ENCODE measurements around the gene TPH1.

GRCh38 chr11:18067372-18067771 is 21.3 kb upstream of the TPH1 start:
- TF ChIP-seq, protein P1, sequence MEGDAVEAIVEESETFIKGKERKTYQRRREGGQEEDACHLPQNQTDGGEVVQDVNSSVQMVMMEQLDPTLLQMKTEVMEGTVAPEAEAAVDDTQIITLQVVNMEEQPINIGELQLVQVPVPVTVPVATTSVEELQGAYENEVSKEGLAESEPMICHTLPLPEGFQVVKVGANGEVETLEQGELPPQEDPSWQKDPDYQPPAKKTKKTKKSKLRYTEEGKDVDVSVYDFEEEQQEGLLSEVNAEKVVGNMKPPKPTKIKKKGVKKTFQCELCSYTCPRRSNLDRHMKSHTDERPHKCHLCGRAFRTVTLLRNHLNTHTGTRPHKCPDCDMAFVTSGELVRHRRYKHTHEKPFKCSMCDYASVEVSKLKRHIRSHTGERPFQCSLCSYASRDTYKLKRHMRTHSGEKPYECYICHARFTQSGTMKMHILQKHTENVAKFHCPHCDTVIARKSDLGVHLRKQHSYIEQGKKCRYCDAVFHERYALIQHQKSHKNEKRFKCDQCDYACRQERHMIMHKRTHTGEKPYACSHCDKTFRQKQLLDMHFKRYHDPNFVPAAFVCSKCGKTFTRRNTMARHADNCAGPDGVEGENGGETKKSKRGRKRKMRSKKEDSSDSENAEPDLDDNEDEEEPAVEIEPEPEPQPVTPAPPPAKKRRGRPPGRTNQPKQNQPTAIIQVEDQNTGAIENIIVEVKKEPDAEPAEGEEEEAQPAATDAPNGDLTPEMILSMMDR (IDR thresholded peaks at IDR 0.05; ENCODE audit: low read depth, low read length), result no peak
- no peak for TF ChIP-seq EZH2phosphoT487 (IDR thresholded peaks at IDR 0.05; ENCODE audit: low read depth)

All from OCI-LY3 (cell line).